Thyroid gland (tissue), 4 donors: Measurements from ENCODE around the gene WDSUB1. TPM values are rescaled to one million over a fixed set of nuclear protein-coding genes. Genes with fewer than 3 reads are reported as not detected.

ENCODE experiments used
- DNase-seq, 2 donors: peaks; one replicate each; pipeline ENCODE4 v3.0.0-alpha.2; 2019
- H3K27ac ChIP-seq, 3 donors: fragments of 200-600 bp; sonication (generic); 1 replicate in 2 of 3; 2 replicates in 1 of 3; pipeline ENCODE4 v1.5.1; 2016 to 2019; ENCODE audit warnings: mild to moderate bottlenecking in 1 of 3, moderate library complexity in 1 of 3
- H3K27me3 ChIP-seq: fragments of 200-600 bp; sonication (generic); one replicate; pipeline ENCODE4 v1.5.1; 2019
- H3K36me3 ChIP-seq, 2 donors: fragments of 200-600 bp; sonication (generic); one replicate each; pipeline ENCODE4 v1.5.1; 2016 to 2019
- H3K4me1 ChIP-seq, 2 donors: fragments of 200-600 bp; sonication (generic); one replicate each; pipeline ENCODE4 v1.5.1; 2017 to 2019
- H3K4me3 ChIP-seq, 3 donors: fragments of 200-600 bp; sonication (generic); replicated peaks in 1 of 3; 1 replicate in 2 of 3; 2 replicates in 1 of 3; pipeline ENCODE4 v1.5.1; 2016; ENCODE audit warnings: mild to moderate bottlenecking in 1 of 3
- H3K9me3 ChIP-seq: fragments of 200-600 bp; sonication (generic); one replicate; pipeline ENCODE4 v1.5.1; 2017
- POLR2A ChIP-seq, 2 donors: fragments of 450-650 bp; IDR thresholded peaks; one replicate each; pipeline ENCODE4 v1.6.1; 2017; ENCODE audit warnings: antibody characterized with exemption in 2 of 2, mild to moderate bottlenecking in 2 of 2, moderate library complexity in 1 of 2
- WGBS, 2 donors: methylation state at CpG; one replicate each; pipeline ENCODE4 v1.1.5; 2017; 5-methylcytosine and 5-hydroxymethylcytosine counted together
- intact Hi-C: fragments of 100-400 bp; cut with DNase I; formaldehyde crosslinking; loops from one replicate; pipeline ENCODE4 v1.15.1; 2023
- total RNA-seq, 4 donors: library from RNA; depleted of rRNA; stranded (reverse); fragments of >200 nt; gene quantifications; one replicate each; pipeline ENCODE4 v1.2.3, GENCODE V29; 2016
- TF ChIP-seq, protein P1 (sequence below), 6 experiments: fragments of 200-600 bp in 3 of 6; fragments of 450-650 bp in 3 of 6; sonication (generic) in 3 of 6; IDR thresholded peaks; one replicate each; pipeline ENCODE4 v1.5.1; 2016 to 2019; ENCODE audit warnings: antibody characterized with exemption in 6 of 6, mild to moderate bottlenecking in 2 of 6, inconsistent platforms in 1 of 6, moderate library complexity in 1 of 6

The WDSUB1 gene
- total RNA-seq, 4 donors from 2014 or later, result 13.2 to 22.9 (median 18.2) TPM

DNA sequence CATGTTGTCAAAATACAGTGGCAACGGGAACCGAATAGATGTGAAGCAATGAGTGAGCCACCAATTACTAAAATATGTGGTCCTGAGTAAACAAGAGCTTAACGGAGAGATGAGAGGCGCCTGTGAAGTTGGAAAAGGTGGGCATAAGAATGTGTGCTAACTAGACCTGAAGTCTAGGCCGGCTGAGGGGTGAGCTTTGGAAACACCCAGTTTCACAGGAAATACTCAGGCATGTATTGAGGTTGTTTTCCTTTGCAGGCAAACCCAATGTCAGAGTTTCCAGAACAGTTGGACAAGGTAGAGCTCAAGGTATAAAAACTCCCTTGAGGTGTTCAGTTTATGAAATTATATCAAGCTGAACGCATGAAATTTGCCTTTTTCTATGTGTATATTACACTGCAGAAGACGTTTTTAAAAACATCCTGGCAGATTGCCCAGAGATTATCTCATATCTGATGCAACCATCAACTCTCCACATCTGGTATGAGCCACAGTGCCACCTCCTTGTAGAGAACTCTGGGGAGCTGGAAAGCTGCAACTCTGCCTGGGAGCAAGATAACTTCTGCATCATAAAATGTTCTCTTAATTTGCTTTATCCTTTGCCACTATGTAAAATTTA is 3.9 kb upstream of the WDSUB1 start:
- peaks cover 2 to 6% of the 10 kb centered on the region in 2 donors for H3K4me1 ChIP-seq
- H3K4me3 ChIP-seq, result no peak overlapping the region
- intact Hi-C loops, result no loop called here
- 58 to 61% methylated on average over 7 of the region's 7 CpGs for WGBS, 2 donors
- no peaks in the 10 kb centered on the region for H3K9me3 ChIP-seq
- no peak for TF ChIP-seq POLR2A (IDR thresholded peaks at IDR 0.05)
- no peaks in the 10 kb centered on the region for H3K36me3 ChIP-seq
- no peak for DNase-seq
- no peaks in the 10 kb centered on the region for H3K27me3 ChIP-seq
- H3K27ac ChIP-seq, result no peak overlapping the region

DNA sequence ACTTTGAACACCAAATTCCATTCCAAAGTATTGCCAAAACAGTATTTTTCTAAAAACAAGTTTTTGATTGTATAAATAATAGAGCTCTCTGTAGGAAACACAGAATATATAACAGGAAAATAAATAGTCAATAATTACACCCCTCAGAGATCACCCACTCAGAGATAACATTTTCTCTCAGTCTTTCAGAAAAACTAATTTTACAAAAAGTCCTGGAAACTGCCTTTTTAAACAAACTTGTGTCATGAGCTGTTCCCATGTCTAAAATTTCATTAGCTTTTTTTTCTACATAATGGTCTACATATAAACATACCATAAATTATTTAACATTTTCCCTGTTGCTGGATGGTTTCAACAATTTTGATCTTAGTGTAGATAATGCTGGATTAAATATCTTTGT is 1.2 kb upstream of the WDSUB1 start:
- no peak for DNase-seq
- no peaks in the 10 kb centered on the region for H3K27me3 ChIP-seq
- no peaks in the 10 kb centered on the region for H3K36me3 ChIP-seq
- TF ChIP-seq POLR2A (IDR thresholded peaks at IDR 0.05), result no peak
- TF ChIP-seq, protein P1, sequence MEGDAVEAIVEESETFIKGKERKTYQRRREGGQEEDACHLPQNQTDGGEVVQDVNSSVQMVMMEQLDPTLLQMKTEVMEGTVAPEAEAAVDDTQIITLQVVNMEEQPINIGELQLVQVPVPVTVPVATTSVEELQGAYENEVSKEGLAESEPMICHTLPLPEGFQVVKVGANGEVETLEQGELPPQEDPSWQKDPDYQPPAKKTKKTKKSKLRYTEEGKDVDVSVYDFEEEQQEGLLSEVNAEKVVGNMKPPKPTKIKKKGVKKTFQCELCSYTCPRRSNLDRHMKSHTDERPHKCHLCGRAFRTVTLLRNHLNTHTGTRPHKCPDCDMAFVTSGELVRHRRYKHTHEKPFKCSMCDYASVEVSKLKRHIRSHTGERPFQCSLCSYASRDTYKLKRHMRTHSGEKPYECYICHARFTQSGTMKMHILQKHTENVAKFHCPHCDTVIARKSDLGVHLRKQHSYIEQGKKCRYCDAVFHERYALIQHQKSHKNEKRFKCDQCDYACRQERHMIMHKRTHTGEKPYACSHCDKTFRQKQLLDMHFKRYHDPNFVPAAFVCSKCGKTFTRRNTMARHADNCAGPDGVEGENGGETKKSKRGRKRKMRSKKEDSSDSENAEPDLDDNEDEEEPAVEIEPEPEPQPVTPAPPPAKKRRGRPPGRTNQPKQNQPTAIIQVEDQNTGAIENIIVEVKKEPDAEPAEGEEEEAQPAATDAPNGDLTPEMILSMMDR (IDR thresholded peaks at IDR 0.05), result no peak
- peak overlapping the region; percentile 82 to 97 (median 95) for H3K27ac ChIP-seq
- intact Hi-C loops, result no loop called here
- H3K4me1 ChIP-seq, result peaks cover 6 to 10% of the 10 kb centered on the region in 2 donors
- no peak overlapping the region for H3K4me3 ChIP-seq
- H3K9me3 ChIP-seq, result no peaks in the 10 kb centered on the region

DNA sequence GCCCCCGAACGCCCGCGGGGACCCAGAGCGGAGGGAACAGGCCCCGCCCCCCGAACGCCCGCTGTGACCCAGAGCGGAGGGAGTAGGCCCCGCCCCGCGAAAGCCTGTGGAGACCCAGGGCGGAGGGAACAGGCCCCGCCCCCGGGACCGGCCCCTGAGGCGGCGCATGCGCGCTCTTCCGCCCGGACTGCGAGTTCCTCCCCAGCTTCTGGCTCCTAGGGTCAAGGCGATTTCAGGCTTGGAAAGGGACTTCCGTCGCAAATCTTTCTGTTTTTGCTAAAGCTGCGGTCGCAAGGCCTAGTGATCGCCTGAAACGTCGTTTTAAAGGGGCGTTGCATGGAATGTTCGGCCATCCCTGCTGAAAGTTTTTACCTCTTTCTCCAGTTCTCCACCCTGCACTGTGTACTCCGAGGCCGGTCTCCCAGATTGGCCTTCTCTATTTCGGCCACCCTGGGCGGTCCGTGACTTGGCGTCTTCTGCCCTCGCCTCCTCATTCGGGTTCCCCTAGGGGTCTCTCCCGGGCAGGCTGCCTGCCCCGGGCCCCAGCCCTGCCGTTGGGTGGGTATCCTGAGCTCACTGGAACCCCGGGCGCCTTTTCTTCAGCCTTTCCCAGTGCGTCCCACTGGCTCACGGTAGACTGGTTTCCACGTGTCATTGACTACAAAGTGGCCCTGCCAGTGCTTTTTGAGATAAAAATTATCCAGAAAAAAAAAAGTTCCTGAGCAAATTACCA is 372 bp upstream of the WDSUB1 start:
- intact Hi-C loops, result no loop called here
- Histone ChIP-seq H3K27ac (peak overlapping the region; percentile 97 to 99 (median 97)), H3K4me1 (peaks cover 6 to 10% of the 10 kb centered on the region in 2 donors), H3K4me3 (peak overlapping the region; percentile 82 to 88 (median 87)), H3K9me3 (no peaks in the 10 kb centered on the region), H3K36me3 (no peaks in the 10 kb centered on the region), H3K27me3 (no peaks in the 10 kb centered on the region)
- peak; percentile 100 for DNase-seq
- WGBS, 2 donors, result 1% methylated on average over 26 to 47 of the region's 50 CpGs
- TF ChIP-seq, protein P1 (IDR thresholded peaks at IDR 0.05), result no peak
- TF ChIP-seq POLR2A (IDR thresholded peaks at IDR 0.05), result peak in 1 of 2 donors; percentile 89

DNA sequence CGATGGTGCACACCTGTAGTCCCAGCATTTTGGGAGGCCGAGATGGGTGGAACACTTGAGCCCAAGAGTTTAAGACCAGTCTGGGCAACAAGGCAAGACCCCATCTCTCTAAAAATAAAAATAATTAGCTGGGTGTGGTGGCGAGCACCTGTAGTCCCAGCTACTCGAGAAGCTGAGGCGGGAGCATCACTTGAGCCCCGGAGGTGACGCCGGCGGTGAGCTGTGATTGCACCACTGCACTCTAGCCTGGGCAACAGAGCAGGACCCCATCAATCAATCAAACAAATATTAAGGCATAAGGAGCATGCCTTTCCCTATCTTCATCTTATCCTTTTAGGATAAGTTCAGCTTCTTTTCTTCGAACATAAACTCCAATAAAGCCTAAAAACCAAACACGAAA is 1.1 kb downstream of the WDSUB1 start:
- Histone ChIP-seq H3K9me3 (no peaks in the 10 kb centered on the region), H3K4me3 (peak overlapping the region in 1 of 3 donors; percentile 82), H3K4me1 (peaks cover 6 to 10% of the 10 kb centered on the region in 2 donors), H3K27me3 (no peaks in the 10 kb centered on the region), H3K36me3 (no peaks in the 10 kb centered on the region), H3K27ac (peak overlapping the region; percentile 97 to 99 (median 97))
- 65 to 66% methylated on average over 11 of the region's 11 CpGs for WGBS, 2 donors
- DNase-seq, result peak; percentile 41 to 43
- intact Hi-C loops, result no loop called here
- TF ChIP-seq, protein P1 (IDR thresholded peaks at IDR 0.05), result no peak
- no peak for TF ChIP-seq POLR2A (IDR thresholded peaks at IDR 0.05)

DNA sequence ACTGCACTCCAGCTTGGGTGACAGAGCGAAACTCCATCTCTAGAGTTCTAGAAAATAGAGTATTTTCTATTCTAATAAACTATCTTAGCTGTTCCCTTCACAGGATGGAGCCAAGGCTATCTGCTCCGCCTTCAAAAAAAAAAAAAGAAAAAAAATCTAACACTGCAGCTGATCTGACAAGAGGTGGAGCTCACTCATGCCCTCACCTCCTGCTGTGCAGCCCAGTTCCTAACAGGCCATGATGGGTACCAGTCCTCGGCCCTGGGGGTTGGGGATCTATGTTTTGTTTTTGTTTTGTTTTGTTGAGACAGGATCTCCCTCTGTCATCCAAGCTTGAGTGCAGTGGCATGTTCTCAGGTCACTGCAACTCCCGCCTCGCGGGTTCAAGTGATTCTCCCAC is 3.0 kb downstream of the WDSUB1 start:
- intact Hi-C loops, result no loop called here
- no peak overlapping the region for H3K27ac ChIP-seq
- H3K9me3 ChIP-seq, result no peaks in the 10 kb centered on the region
- H3K27me3 ChIP-seq, result no peaks in the 10 kb centered on the region
- 85 to 96% methylated on average over 6 of the region's 6 CpGs for WGBS, 2 donors
- DNase-seq, result no peak
- TF ChIP-seq, protein P1 (IDR thresholded peaks at IDR 0.05), result no peak
- TF ChIP-seq POLR2A (IDR thresholded peaks at IDR 0.05), result no peak
- no peak overlapping the region for H3K4me3 ChIP-seq
- peaks cover 6 to 10% of the 10 kb centered on the region in 2 donors for H3K4me1 ChIP-seq
- H3K36me3 ChIP-seq, result no peaks in the 10 kb centered on the region
